Measurements from ENCODE around the gene SETD1B.

DNA sequence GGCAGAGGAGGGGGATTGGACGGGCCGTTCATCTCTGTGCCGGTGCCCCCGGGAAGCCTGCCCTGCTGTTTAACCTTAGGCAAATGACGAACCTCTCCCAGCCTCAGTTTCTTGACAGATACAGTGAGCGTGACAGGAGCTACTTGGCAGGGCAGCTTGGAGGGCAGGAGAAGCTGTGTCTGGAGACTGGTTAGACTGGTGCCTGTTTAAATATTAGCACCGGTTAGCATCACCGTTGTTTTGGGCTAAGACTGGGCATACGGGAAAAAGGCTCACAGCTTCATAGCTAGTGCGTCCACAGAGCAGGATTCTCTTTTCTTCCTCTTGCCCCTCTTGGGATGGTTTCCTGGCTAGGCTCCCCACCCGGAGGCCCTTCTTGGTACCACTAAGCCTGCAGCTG lies 49.0 kb upstream of the SETD1B start:
- no peak for TF ChIP-seq CTCF (IDR thresholded peaks at IDR 0.05)
- no peak for TF ChIP-seq ZFX (IDR thresholded peaks at IDR 0.05; ENCODE audit: borderline replicate concordance)
